Body of pancreas (tissue), 4 donors: ENCODE results near the gene SUCO.

ENCODE experiments used
- CTCF ChIP-seq, 7 experiments: fragments of 450-650 bp in 4 of 7; fragments of 200-600 bp in 3 of 7; sonication (generic) in 3 of 7; IDR thresholded peaks; one replicate each; pipeline ENCODE4 v1.5.1; 2016 to 2019; ENCODE audit warnings: antibody characterized with exemption in 7 of 7
- POLR2A ChIP-seq, 3 donors: fragments of 450-650 bp; IDR thresholded peaks; one replicate each; pipeline ENCODE4 v1.6.1; 2016; ENCODE audit warnings: antibody characterized with exemption in 3 of 3, mild to moderate bottlenecking in 2 of 3

DNA sequence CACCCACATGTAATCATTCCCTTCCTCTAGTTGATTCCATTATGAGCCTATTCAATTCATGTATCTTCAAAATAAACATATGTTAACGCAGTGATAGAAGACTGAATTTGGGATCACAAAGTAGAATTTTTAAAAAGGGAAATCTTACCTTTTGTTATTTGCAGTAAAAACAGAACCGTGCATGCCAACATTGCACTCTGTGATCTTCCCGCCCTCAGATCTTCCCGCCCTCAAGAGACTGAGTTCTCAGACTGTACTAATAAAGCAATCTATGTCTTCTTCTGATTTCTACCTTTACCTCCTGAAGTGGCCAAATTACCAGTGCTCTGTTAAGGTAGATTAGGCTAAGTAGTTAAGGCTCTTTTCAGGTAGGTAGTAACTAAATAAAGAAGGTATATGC lies 3.6 kb upstream of the SUCO start:
- no peak for TF ChIP-seq CTCF (IDR thresholded peaks at IDR 0.05)
- no peak for TF ChIP-seq POLR2A (IDR thresholded peaks at IDR 0.05)
